Measurements from ENCODE around the gene RMND1.

- no peak for TF ChIP-seq CTCF (IDR thresholded peaks at IDR 0.05)
- TF ChIP-seq POLR2A (IDR thresholded peaks at IDR 0.05) = no peak
Observed at GRCh38 chr6:151464702-151465101, 12.8 kb upstream of the RMND1 start.

Measured in thyroid gland (tissue), 4 donors.